CD4-positive, alpha-beta T cell (primary cell): ENCODE measurements around the gene LY9. TPM values are rescaled to one million over a fixed set of nuclear protein-coding genes. Genes with fewer than 3 reads are reported as not detected.

Experiments used
- ATAC-seq: fragments of 200-7000 bp; cut with Tn5 transposase; one replicate; pipeline ENCODE4 v1.10.0; 2022; ENCODE audit warnings: mild to moderate bottlenecking; ENCODE audit not compliant: poor library complexity
- CTCF ChIA-PET: fragments of 350-600 bp; sonication (Branson Sonifier 250); formaldehyde crosslinking; loops from one replicate; lab custom pipeline; 2021; ENCODE audit warnings: antibody characterized with exemption, inconsistent platforms; lab: Charles Lee
- POLR2A ChIA-PET: fragments of 350-600 bp; sonication (Branson Sonifier 250); formaldehyde crosslinking; loops from one replicate; lab custom pipeline; 2021; ENCODE audit warnings: antibody characterized with exemption, inconsistent platforms; lab: Charles Lee
- DNase-seq, 14 experiments: peaks; one replicate each; pipeline ENCODE4 v3.0.0-alpha.2; 2013 to 2020; ENCODE audit warnings: mixed read lengths in 2 of 14
- H3K27ac ChIP-seq, 2 donors: one replicate each; pipeline versions ENCODE4 v1.5.1 to v1.7.0; 2013; ENCODE audit warnings: low read length in 2 of 2, low read depth in 1 of 2, mild to moderate bottlenecking in 1 of 2
- H3K27me3 ChIP-seq, 2 experiments: 1 replicate in 1 of 2; 2 replicates in 1 of 2; pipeline versions ENCODE4 v1.6.1 to v1.7.0; 2013; ENCODE audit warnings: low read length in 2 of 2, control low read depth in 1 of 2, mild to moderate bottlenecking in 1 of 2, moderate library complexity in 1 of 2; ENCODE audit not compliant: insufficient read depth in 2 of 2, control insufficient read depth in 1 of 2
- H3K36me3 ChIP-seq: one replicate; pipeline ENCODE4 v1.6.1; 2013; ENCODE audit warnings: low read length, control low read depth; ENCODE audit not compliant: insufficient read depth
- H3K4me1 ChIP-seq: one replicate; pipeline ENCODE4 v1.6.1; 2013; ENCODE audit warnings: low read length, control low read depth; ENCODE audit not compliant: insufficient read depth
- H3K4me3 ChIP-seq: one replicate; pipeline ENCODE4 v1.5.1; 2013; ENCODE audit warnings: mild to moderate bottlenecking, low read length, moderate library complexity
- H3K9me3 ChIP-seq, 2 experiments: 1 replicate in 1 of 2; 2 replicates in 1 of 2; pipeline versions ENCODE4 v1.6.1 to v1.7.0; 2013; ENCODE audit warnings: low read length in 2 of 2, mild to moderate bottlenecking in 2 of 2, control low read depth in 1 of 2, moderate library complexity in 1 of 2; ENCODE audit not compliant: control insufficient read depth in 1 of 2, insufficient read depth in 1 of 2
- H3K27ac Mint-ChIP-seq: one replicate; pipeline ENCODE4 v1.8.0; 2020; ENCODE audit warnings: mixed read lengths
- H3K27me3 Mint-ChIP-seq: one replicate; pipeline ENCODE4 v1.8.0; 2021; ENCODE audit warnings: mixed read lengths
- H3K36me3 Mint-ChIP-seq: one replicate; pipeline ENCODE4 v1.8.0; 2021; ENCODE audit warnings: low read depth, mixed read lengths
- H3K4me1 Mint-ChIP-seq: one replicate; pipeline ENCODE4 v1.8.0; 2021; ENCODE audit warnings: low read depth, mixed read lengths
- H3K4me3 Mint-ChIP-seq: one replicate; pipeline ENCODE4 v1.8.0; 2020; ENCODE audit warnings: mild to moderate bottlenecking, mixed read lengths
- H3K9me3 Mint-ChIP-seq: one replicate; pipeline ENCODE4 v1.8.0; 2020; ENCODE audit warnings: mixed read lengths
- intact Hi-C, 2 experiments: fragments of 100-400 bp; cut with DNase I in 1 of 2; cut with micrococcal nuclease in 1 of 2; formaldehyde crosslinking; loops; one replicate each; pipeline versions ENCODE4 v1.15.1 to v1.9.0; 2023 to 2025; cut with DNase I, micrococcal nuclease
- total RNA-seq, 174 experiments: library from RNA in 2 of 174; stranded (reverse) in 2 of 174; gene quantifications; one replicate each; pipeline ENCODE4 v1.2.3 and lab custom pipeline; 2021 to 2026
- TF ChIP-seq, protein P1 (sequence below): fragments of 200-600 bp; IDR thresholded peaks from one replicate; pipeline ENCODE4 v1.8.0; 2022; ENCODE audit warnings: antibody characterized with exemption, mild to moderate bottlenecking

Gene LY9
- total RNA-seq, 2 experiments from 2014 or later: 124 TPM

DNA sequence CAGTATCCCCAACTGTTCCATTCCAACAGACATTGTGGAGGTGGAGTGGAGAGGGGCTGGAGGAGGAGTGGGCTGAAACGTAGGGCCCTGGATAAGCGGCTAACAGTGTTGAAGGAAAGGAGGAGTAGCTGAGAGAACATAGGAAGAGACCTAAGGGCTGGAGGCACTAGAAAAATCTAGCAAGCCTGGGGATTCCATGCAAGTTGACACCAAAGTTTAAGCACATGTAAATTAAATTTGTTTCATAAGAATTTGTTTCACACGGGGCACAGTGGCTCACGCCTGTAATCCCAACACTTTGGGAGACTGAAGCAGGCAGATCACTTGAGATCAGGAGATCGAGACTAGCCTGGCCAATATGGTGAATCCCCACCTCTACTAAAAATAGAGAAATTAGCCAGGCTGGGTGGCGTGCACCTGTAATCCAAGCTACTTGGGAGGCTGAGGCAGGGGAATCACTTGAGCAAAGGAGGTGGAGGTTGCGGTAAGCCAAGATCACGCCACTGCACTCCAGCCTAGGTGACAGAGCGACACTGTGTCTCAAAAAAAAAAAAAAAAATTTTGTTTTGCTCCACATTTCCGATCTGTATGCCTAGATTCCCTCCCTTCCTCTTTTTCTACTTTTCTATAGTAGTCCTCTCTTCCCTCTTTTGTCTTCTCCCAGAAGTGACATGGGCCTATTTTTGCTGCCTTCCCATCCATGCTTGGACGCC lies 67.2 kb downstream of the LY9 start:
- no peak overlapping the region for H3K27ac ChIP-seq
- no peaks in the 10 kb centered on the region for H3K36me3 Mint-ChIP-seq
- H3K4me1 Mint-ChIP-seq: peaks cover 24% of the 10 kb centered on the region

GRCh38 chr1:160863774-160864131 lies 67.8 kb downstream of the LY9 start:
- H3K4me1 Mint-ChIP-seq: peaks cover 25% of the 10 kb centered on the region
- no peaks in the 10 kb centered on the region for H3K27me3 Mint-ChIP-seq
- Histone ChIP-seq H3K9me3 (no peaks in the 10 kb centered on the region), H3K4me1 (peaks cover 15% of the 10 kb centered on the region), H3K4me3 (no peak overlapping the region), H3K36me3 (no peaks in the 10 kb centered on the region), H3K27me3 (no peaks in the 10 kb centered on the region), H3K27ac (no peak overlapping the region)
- H3K27ac Mint-ChIP-seq: no peak overlapping the region
- no peak overlapping the region for H3K4me3 Mint-ChIP-seq
- ATAC-seq: no peak
- intact Hi-C loops: no loop called here
- ChIA-PET CTCF (no interaction called here), POLR2A (no interaction called here)
- TF ChIP-seq, protein P1, sequence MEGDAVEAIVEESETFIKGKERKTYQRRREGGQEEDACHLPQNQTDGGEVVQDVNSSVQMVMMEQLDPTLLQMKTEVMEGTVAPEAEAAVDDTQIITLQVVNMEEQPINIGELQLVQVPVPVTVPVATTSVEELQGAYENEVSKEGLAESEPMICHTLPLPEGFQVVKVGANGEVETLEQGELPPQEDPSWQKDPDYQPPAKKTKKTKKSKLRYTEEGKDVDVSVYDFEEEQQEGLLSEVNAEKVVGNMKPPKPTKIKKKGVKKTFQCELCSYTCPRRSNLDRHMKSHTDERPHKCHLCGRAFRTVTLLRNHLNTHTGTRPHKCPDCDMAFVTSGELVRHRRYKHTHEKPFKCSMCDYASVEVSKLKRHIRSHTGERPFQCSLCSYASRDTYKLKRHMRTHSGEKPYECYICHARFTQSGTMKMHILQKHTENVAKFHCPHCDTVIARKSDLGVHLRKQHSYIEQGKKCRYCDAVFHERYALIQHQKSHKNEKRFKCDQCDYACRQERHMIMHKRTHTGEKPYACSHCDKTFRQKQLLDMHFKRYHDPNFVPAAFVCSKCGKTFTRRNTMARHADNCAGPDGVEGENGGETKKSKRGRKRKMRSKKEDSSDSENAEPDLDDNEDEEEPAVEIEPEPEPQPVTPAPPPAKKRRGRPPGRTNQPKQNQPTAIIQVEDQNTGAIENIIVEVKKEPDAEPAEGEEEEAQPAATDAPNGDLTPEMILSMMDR: no peak
- H3K36me3 Mint-ChIP-seq: no peaks in the 10 kb centered on the region
- H3K9me3 Mint-ChIP-seq: no peaks in the 10 kb centered on the region
- DNase-seq: peak in 1 of 14 experiments; percentile 8

More for the DNA sequence above, 67.2 kb downstream of the LY9 start:
- Histone ChIP-seq H3K4me3 (no peak overlapping the region), H3K27me3 (no peaks in the 10 kb centered on the region), H3K4me1 (peaks cover 15% of the 10 kb centered on the region), H3K9me3 (no peaks in the 10 kb centered on the region), H3K36me3 (no peaks in the 10 kb centered on the region)
- intact Hi-C loops: no loop called here
- DNase-seq (peak in 1 of 14 experiments; percentile 31), ATAC-seq (no peak)
- no peaks in the 10 kb centered on the region for H3K27me3 Mint-ChIP-seq
- CTCF ChIA-PET: no interaction called here
- H3K4me3 Mint-ChIP-seq: no peak overlapping the region
- H3K27ac Mint-ChIP-seq: no peak overlapping the region
- POLR2A ChIA-PET: no interaction called here
- TF ChIP-seq, protein P1: no peak
- no peaks in the 10 kb centered on the region for H3K9me3 Mint-ChIP-seq

DNA sequence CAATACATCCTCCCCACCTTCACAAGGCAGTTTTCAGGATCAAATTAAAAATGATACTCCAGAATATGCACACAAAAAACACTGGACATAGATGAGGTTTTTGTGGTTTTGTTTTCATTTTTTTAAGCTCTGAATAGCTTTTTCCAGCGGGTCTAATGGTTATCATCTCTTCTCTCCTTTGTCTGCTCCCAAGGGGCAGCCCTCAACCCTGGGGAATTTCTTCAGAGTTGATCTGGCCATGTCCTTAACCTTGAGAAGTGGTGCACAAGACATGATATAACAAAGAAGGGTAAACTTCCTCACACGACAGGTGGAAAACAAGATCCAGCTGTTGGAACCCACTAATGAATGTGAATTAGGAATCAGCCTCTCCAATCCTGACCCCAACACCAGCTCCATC lies 68.2 kb downstream of the LY9 start:
- Histone ChIP-seq H3K4me3 (no peak overlapping the region), H3K36me3 (no peaks in the 10 kb centered on the region), H3K27me3 (no peaks in the 10 kb centered on the region), H3K4me1 (peaks cover 15% of the 10 kb centered on the region), H3K9me3 (no peaks in the 10 kb centered on the region), H3K27ac (no peak overlapping the region)
- TF ChIP-seq, protein P1: no peak
- DNase-seq (no peak), ATAC-seq (no peak)
- Mint-ChIP-seq H3K4me3 (no peak overlapping the region), H3K4me1 (peaks cover 25% of the 10 kb centered on the region), H3K36me3 (no peaks in the 10 kb centered on the region), H3K27me3 (no peaks in the 10 kb centered on the region), H3K9me3 (no peaks in the 10 kb centered on the region), H3K27ac (no peak overlapping the region)
- ChIA-PET POLR2A (no interaction called here), CTCF (interaction anchor here (0.7 kb wide), 1 partner anchor 10 kb away, joined by 3 read pairs; no protein-coding TSS in a partner anchor)
- intact Hi-C loops: no loop called here
